ENCODE data around the gene KCNAB1.
"Not testable (repeated sequence)": the region's sequence is repeated elsewhere in the genome, so short reads cannot be mapped to it uniquely, and the experiment has no call there.

The KCNAB1 gene

DNA sequence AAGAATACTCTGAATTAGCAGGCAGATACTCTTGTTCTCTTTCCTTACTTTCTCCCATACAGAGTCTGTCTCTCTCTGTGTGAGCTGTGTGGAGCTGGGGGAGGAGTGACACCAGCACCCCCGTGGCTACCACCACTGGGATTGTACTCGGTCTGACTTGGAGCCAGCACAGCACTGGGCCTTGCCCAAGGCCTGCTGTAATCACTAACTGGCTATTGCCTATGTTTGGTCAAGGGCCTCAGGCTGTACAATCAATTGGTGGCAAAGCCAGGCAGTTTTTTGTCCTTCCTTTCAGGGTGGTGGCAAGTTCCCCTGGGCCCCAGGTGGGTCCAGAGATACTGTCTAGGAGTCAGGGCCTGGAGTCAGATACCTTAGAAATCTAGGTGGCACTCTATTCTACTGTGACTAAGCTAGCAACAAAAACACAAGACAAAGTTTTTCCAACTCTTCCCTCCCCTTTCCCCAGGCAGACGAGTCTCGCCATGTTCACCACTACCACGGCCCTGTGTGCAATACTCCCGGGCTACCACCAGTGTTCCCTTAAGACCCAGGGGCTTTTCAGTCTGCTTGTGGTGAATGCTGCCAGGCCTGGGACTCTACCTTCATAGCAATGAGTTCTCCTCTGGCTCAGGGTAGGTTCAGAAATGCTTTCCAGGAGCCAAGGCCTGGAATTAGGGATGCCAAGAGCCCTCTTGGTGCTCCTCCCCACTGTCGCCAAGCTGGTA lies 151.8 kb downstream of the KCNAB1 start:
- DNase-seq (ENCODE audit: low spot score): no peak

DNA sequence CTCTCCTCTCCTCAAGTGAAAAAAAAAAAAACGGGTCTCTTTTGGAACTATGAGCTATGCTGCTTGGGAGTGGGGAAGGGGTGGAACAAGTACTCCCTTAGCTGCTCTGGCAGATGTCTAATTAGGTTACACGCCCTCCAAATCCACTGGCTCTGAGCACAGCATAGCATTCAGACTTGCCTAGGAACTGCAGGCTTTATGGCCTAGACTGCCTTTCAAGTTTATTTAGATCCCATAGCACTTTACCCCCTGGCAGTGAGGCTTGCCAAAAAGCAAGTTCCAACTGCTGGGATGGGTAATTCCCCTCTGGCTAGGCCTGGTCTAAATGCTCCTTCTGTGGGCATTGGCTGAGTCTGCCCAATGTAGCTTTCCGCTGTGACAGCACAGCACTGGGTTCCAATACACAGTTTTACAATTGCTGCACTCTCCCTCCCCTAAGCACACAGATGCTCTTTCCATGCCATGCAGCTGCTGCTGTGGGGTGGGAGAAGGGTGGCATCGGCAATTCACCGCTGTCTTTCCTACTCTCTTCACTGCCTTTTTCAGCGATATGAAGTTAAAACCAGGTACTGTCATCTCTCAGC lies 152.8 kb downstream of the KCNAB1 start:
- DNase-seq (ENCODE audit: low spot score): no peak

DNA sequence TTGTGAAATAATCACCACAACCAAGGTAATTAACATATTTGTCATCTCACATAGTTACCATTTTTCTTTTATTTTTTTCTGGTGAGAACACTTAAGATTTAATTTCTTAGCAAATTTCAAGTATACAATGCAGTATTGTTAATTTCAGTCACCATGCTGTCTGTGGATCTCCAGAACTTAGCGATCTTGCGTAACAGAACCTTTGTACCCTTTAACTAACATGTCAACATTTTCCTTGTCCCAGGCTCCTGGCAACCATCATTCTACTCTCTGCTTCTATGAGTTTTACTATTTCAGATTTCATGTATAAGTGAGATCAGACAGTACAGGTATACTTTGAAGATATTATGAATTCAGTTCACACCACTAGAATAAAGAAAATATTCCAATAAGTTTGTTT lies 154.4 kb downstream of the KCNAB1 start:
- DNase-seq (ENCODE audit: low spot score): no peak

DNA sequence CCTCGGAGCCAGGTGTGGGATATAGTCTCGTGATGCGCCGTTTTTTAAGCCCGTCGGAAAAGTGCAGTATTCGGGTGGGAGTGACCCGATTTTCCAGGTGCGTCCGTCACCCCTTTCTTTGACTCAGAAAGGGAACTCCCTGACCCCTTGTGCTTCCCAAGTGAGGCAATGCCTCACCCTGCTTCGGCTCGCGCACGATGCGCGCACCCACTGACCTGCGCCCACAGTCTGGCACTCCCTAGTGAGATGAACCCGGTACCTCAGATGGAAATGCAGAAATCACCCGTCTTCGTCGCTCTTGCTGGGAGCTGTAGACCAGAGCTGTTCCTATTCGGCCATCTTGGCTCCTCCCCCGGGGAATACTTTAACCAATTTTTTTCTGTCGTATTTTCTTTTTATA lies 164.3 kb downstream of the KCNAB1 start:
- DNase-seq (ENCODE audit: low spot score): not testable (repeated sequence)

DNA sequence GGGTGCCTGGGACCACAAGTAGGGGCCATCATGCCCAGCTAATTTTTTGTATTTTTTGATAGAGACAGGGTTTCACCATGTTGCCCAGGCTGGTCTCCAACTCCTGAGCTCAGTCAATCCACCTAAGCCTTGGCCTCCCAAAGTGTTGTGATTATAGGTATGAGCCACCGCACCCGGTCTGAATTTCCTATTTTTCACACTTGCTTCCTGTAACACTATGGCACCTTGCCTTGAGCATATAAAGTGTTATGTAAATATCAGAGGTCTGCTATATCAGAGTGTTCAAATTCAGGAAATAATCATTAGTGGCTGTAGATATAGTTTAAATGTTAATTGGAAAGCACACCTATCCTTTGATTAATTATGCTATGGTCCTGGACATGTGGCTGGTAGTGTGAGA lies 165.2 kb downstream of the KCNAB1 start:
- no peak for DNase-seq (ENCODE audit: low spot score)

DNA sequence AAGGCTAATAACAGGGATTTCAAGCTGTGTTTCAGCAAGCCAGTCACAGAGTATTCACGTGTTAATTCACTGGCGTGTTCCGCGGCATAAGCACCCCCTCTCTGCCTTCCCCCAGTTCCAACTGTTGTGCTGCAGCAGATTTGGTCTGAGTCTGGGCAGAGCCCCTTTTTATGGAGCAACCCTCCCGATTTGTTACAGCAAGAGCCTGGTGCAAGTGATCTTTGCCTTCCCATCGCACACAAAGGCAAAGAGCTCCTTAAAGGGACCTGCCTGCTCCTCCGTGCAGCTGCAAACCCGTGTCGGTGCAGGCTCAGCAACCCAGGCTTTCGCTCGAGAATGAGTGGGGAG lies 170.5 kb downstream of the KCNAB1 start:
- no peak for DNase-seq (ENCODE audit: low spot score)

DNA sequence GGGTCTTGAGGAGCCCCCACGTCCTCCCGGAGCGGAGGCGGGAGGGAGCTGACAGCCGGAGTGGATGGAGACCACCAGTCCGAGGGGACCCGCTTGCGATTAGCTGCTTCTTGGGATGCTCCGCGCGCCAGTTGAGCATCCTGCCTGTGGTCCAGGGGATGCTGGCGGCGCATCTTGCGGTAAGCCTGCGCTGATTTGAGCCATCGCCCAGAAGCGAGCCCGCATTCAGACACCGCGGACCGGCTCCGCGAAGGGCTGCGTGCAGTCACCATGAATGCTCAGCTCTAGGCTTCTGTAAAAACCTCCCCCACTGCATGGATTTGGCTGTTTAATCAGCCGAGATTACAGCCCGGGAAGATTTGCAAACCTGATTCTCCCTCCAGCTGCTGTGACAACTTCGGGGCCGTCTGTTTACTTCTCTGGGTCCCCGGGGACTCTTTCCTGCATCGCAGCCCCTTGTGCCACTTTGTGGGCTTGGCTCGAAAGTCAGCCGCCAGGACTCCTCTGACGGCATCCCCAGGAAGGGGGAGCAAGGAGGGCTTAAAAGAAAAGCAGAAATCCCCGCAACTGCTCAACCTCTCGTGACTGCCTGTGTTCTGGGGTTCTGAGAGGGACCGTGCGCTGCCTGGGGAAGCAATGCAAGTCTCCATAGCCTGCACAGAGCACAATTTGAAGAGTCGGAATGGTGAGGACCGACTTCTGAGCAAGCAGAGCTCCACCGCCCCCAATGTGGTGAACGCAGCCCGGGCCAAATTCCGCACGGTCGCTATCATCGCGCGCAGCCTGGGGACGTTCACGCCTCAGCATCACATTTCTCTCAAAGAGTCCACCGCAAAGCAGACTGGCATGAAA lies 171.1 kb downstream of the KCNAB1 start:
- no peak for DNase-seq (ENCODE audit: low spot score)

DNA sequence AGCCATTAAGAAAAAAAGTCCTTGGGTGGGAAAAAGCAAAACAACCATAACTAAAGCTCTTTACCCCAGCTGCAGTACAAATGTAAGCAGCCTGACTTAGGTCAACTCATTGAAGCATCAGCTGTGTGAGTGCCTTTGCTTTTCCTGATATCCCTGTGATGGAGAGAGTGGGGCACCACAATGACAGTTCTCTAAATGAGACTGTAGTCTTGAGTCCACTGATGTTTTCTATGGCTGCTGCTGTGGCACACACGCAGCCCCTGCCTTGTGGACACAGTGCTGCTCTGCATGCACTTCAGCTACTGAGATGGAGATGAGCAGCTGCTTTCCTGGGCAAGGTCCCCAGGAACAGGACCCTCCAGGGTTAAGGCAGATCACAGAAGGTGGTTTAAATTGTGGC lies 173.2 kb downstream of the KCNAB1 start:
- DNase-seq (ENCODE audit: low spot score): no peak

DNA sequence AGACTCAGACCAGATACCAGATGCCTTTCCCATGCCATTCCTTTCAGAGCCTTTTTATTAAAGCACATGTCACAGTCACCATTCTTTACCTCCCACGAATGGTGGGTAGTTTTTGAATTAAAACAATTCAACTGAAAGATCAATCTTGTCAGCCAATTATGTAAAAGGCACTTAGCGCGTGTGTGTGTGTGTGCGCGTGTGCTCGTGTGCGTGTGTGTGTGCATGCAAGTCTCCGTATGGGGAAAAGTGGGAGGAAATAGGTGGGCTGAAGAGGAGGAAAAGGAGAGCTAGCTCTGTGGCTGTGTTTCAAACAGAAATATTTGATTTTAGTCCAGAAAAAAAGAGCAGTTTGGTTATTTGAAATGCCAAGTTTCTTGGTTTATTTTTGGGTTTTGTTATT lies 177.2 kb downstream of the KCNAB1 start:
- no peak for DNase-seq (ENCODE audit: low spot score)

DNA sequence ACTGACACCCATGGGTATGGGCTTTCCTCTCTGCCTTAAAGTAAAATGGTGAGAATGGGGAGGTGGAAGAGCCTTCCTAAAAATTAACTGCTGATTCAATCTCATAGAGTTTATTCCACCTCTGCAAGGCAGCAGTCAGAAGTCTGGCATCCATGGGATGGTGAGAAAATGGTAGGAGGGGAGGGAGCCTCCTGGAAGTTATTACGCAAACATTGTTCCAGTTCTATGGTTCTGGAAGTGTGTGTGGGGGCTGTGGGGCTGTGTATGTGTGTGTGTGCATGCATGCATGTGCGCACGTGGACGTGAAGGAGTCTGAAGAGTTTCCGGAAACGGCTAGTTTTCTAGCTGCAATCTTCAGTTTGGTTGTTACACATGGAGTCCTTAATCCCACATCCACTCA lies 177.6 kb downstream of the KCNAB1 start:
- DNase-seq (ENCODE audit: low spot score): no peak

DNA sequence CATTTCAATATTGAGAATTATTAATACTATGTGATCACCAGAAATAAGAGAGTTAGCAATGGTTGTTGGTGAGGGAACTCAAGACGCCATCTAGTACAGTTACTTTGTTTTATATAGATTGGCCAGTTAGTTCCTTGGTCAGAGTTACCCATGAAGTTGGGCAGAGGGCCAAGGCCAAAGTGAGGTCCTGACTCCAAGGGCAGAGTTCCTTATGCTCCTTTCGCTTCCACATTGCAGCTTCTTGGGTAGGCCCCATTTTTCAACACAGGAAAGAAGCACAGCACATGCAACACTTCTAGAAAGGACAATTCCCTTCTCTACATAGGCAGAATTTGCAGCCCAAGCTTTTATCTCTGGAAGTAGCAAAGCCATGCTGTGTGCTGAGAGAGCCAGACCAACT lies 178.6 kb downstream of the KCNAB1 start:
- no peak for DNase-seq (ENCODE audit: low spot score)

DNA sequence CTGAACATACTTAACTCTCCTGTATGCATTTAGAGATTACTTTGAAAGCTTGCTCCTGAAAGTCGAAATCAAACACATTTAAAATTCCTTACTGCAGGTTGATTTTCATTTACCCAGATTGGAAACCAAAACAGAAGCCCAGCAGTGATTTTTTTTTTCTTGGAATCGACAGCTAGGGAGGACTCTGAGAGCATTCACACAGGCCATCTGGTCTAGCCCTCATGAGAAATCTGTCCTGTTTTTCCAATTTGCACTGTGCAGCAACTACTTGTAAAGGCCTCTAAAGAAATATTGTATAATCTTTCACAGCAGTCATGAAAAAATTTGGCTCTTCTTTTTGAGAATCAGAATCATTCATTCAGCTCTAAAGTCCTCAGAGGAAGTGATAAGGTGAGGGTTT lies 179.2 kb downstream of the KCNAB1 start:
- DNase-seq (ENCODE audit: low spot score): no peak

DNA sequence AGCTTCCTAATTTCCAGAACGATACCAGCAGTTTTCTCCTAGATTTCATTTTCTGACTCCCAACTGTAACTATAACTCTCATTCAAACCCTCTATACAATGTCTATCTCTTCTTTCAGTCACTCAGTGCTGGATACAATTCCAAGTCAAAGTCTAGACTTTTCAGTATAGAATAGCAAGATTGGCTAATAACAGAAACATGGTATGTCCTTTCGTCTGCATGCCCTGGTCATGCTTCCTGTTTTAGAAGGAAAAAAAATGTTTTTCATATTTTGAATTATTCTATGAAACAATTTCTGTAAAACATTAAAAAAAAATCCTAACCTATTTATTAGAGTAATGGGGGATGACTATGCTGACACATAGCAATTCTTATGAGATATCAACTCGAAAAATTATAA lies 180.0 kb downstream of the KCNAB1 start:
- no peak for DNase-seq (ENCODE audit: low spot score)

DNA sequence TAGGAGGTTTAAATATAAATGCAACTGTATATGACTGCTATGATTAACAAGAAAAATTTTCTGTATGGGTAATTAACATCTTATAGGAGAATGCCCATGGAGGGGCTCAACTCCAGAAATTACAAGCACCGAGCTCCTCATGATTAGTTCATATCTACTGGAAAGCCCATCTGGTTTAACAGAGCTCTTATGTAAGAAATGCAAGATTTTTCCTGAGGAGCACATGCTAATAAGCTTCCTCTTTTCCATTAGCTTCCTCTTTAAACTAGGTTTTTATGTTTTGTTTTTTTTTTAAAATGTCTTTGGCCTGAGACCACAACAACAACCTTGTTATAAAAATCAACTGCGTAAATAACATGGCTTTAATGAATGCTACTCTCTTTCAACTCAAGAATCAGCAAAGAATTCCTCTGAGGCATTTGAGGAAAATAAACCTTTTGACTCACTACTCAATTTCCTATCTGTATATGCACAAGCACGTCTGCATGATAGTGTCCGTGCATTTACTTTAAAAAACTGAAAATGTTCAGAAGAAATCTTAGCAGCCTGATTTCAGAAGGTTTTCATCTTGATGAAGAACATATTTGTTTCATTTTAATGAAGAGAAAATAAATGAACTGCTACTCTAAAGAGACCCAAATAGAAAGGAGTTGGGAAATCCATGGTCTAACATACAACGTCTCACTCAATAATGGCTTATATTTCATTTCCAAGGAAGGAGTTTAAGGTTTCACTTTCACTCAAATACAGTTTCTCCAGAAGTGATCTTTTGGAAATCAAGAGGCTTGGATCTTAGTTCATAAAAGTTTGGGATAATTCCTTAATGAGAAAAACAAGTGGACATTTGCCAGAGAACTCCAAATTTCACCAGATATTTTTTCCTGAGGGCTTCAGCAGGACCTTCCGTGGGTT lies 180.8 kb downstream of the KCNAB1 start:
- DNase-seq (ENCODE audit: low spot score): no peak

DNA sequence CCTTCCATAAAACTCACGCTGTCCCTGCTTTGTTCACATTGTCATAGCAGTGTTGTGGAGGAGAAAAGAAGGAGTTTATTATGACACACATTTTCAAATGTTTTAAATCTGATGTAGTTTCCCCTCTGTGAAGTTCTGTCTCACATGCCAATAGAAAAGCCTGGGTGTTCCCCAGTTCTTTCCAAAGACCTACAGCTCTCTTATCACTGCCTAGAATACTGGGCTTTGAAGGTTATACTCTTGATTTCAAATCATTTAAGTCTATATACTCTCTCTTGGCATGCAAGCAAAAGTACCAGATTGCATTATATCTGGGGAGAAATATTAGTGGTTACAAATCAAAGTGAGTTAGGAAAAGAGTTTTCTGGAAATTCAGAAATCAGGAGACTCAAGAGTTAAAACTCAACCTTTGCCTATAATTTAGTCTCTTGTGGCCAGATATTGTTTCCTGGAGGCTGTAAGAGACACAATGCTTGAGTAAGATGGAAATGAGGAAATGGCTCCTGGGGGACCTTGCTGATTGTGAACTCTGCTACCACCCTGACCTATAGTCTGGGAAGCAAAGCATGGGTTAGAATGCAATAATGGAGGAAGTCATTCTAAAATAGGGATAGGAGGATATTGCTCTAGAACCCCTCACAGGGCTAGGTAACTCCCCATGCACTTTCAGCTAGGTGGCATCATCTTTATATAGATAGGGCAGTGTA lies 182.8 kb downstream of the KCNAB1 start:
- no peak for DNase-seq (ENCODE audit: low spot score)

DNA sequence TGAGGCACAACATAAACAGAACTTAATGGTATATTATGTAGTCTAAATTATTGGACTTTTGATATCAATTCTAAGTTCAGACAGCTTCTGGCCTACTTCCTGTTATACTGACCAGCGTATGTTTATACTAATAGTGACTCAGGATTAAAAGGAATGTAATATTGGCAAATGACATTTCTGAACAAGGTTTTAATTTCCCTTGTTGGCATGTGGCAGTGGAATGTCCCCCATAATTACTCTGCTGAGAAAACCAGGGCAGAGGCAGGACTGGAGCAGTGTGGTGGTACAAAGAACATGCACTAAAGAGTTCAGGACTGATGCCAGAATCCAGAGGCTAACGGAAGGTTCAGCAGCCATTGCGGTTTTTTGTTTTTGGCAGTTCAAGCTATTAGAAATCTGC lies 184.0 kb downstream of the KCNAB1 start:
- no peak for DNase-seq (ENCODE audit: low spot score)

DNA sequence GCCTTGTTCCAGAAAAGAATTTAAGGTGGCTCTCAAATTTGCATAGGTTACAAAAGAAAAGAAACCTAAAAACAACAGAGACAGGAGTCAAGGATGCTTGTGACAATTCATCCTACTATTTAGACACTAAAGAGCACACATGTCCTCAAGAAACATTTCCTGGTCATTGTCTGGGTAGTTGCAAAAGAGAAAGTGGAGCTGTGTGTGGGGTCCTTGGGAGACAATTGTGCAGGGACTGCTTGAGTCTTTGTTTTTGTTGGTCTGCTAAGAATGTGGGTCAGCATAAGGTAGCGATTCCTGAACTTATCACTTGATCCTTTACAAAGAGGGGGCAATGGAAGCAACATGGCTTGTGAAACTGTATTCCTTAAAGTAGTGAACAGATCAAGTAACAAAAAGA lies 185.3 kb downstream of the KCNAB1 start:
- no peak for DNase-seq (ENCODE audit: low spot score)

DNA sequence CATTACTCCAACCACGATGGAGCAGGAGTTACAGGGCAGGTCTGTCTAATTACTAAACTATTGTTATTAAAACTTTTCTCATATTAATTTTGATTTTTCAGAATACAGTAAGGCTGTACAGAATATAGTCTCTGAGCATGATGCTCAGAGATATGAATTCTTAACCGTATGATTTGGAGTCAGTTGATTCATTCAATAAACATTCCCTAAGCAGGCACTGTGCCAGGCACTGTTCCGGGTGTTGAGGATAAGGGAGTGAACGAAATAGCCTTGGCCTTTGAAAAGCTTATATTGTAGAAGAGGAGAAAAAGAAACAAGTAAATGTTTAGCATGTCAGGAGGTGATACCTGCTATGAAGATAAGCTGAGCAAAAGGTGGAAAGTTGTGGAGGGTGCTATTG lies 187.3 kb downstream of the KCNAB1 start:
- no peak for DNase-seq (ENCODE audit: low spot score)

DNA sequence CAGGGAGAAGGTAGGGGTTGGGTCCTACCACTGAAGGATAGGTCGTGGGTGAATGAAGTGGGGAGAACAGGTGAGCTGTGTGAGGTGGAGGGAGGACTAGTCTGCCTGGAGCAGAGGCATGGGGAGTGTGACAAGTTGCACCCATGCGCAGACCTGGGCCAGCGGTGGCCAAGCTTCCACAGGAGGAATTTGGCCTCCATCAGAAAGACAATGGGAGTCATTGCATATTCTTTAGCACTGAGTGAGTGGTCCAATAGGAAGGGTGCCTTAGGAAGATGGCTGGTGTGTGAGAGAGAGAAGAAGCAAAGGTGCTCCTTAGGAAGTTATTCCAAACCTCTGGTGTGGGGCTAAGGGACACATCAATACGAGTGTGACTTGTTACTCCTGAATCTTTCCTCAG lies 191.1 kb downstream of the KCNAB1 start:
- DNase-seq (ENCODE audit: low spot score): no peak

DNA sequence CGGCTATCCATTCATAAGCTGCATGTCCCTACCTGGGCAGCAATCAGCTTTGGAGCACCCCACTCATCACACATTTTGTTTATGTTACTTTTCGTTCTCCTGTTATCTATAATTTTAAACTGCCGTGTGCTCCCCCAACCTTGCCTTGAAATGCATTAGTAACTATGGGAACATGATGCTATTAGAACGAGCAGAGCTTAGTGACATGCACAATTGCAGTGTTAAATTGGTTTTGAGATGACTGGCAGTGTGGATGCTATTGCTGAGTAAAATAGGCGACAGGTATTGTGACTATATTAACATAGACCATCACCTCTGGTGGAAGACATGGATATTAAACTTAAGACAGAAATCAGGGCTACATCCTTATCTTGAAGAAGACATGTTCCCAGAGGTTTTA lies 191.6 kb downstream of the KCNAB1 start:
- DNase-seq (ENCODE audit: low spot score): no peak

DNA sequence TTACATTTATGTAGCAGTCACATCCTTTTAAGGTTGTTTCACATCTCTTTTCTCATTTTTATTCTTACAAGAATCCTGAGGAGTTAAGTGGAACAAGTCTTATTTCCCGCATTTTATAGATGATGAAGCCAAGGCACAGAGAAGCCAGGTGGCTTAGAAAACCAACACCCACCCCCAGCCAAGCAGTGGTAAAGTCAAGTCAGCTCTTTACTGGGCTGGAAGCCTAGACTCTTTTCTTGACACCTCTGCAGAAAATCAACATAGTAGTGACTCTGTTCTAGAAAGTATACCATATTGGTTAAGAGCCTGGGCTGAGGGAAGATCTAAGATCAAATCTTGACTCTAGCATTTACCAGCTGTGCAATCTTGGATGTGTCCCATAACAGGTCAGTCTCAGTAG lies 195.7 kb downstream of the KCNAB1 start:
- no peak for DNase-seq (ENCODE audit: low spot score)

All from HuH-7.5 (cell line).